Astrocyte (in vitro differentiated cells and primary cell): ENCODE results near the gene HOXA4. TPM values are rescaled to one million over a fixed set of nuclear protein-coding genes. Genes with fewer than 3 reads are reported as not detected.

Source experiments
- DNase-seq: peaks from one replicate; pipeline ENCODE4 v3.0.0-alpha.2; 2010; ENCODE audit warnings: low read depth
- FAIRE-seq: peaks from 2 replicates; lab custom pipeline; 2011; peaks lifted over from hg19 to GRCh38; lab: Jason Lieb, UNC
- H2AFZ ChIP-seq: 2 replicates; pipeline ENCODE4 v1.6.0; 2012; ENCODE audit warnings: low read depth, low read length, inconsistent platforms
- H3K27ac ChIP-seq: 2 replicates; pipeline ENCODE4 v1.5.1; 2011; ENCODE audit warnings: low read depth, low read length, inconsistent platforms
- H3K27me3 ChIP-seq: 2 replicates; pipeline ENCODE4 v1.6.0; 2011; ENCODE audit warnings: low read length, inconsistent platforms; ENCODE audit not compliant: insufficient read depth
- H3K36me3 ChIP-seq: 2 replicates; pipeline ENCODE4 v1.5.1; 2011; ENCODE audit warnings: low read length, inconsistent platforms; ENCODE audit not compliant: insufficient read depth
- H3K4me1 ChIP-seq: 2 replicates; pipeline ENCODE4 v1.5.1; 2011; ENCODE audit warnings: low read length, inconsistent platforms; ENCODE audit not compliant: insufficient read depth
- H3K4me2 ChIP-seq: 2 replicates; pipeline ENCODE4 v1.6.0; 2012; ENCODE audit warnings: low read length, inconsistent platforms
- H3K4me3 ChIP-seq: 2 replicates; pipeline ENCODE4 v1.5.1; 2011; ENCODE audit warnings: low read depth, mild to moderate bottlenecking, low read length, inconsistent platforms; ENCODE audit not compliant: insufficient read depth
- H3K79me2 ChIP-seq: 2 replicates; pipeline ENCODE4 v1.6.0; 2012; ENCODE audit warnings: mild to moderate bottlenecking, low read length, inconsistent platforms; ENCODE audit not compliant: insufficient read depth
- H3K9ac ChIP-seq: 2 replicates; pipeline ENCODE4 v1.6.0; 2012; ENCODE audit warnings: mild to moderate bottlenecking, low read length, inconsistent platforms
- H3K9me3 ChIP-seq: 2 replicates; pipeline ENCODE4 v1.5.1; 2012; ENCODE audit warnings: low read depth, mild to moderate bottlenecking, low read length, inconsistent platforms; ENCODE audit not compliant: insufficient read depth
- H4K20me1 ChIP-seq: 2 replicates; pipeline ENCODE4 v1.6.0; 2012; ENCODE audit warnings: low read length, inconsistent platforms; ENCODE audit not compliant: insufficient read depth
- H3K27ac Mint-ChIP-seq: one replicate; pipeline ENCODE4 v1.8.0; 2021; ENCODE audit warnings: mild to moderate bottlenecking, mixed read lengths; ENCODE audit not compliant: unreplicated experiment
- H3K27me3 Mint-ChIP-seq: one replicate; pipeline ENCODE4 v1.8.0; 2021; ENCODE audit warnings: low read depth, mixed read lengths; ENCODE audit not compliant: unreplicated experiment
- H3K36me3 Mint-ChIP-seq: one replicate; pipeline ENCODE4 v1.8.0; 2021; ENCODE audit warnings: low read depth, mixed read lengths; ENCODE audit not compliant: unreplicated experiment
- H3K4me1 Mint-ChIP-seq: one replicate; pipeline ENCODE4 v1.8.0; 2021; ENCODE audit warnings: low read depth, mixed read lengths; ENCODE audit not compliant: unreplicated experiment
- H3K4me3 Mint-ChIP-seq: one replicate; pipeline ENCODE4 v1.8.0; 2021; ENCODE audit warnings: mild to moderate bottlenecking, moderate library complexity, mixed read lengths; ENCODE audit not compliant: unreplicated experiment
- H3K9me3 Mint-ChIP-seq: one replicate; pipeline ENCODE4 v1.8.0; 2021; ENCODE audit warnings: mild to moderate bottlenecking, mixed read lengths; ENCODE audit not compliant: unreplicated experiment
- CTCF ChIP-seq: IDR thresholded peaks from 2 replicates; pipeline ENCODE4 v1.5.1; 2011; ENCODE audit warnings: low read depth, mild to moderate bottlenecking, inconsistent platforms, low read length, moderate library complexity; ENCODE audit not compliant: insufficient read depth
- EZH2 ChIP-seq: IDR thresholded peaks from 2 replicates; pipeline ENCODE4 v1.6.1; 2012; ENCODE audit warnings: mild to moderate bottlenecking, low read length, inconsistent platforms; ENCODE audit not compliant: insufficient read depth
- total RNA-seq: library from RNA; stranded (reverse); gene quantifications from 2 replicates; pipeline ENCODE4 v1.2.1, GENCODE V29; 2021

The HOXA4 gene
- total RNA-seq, 1 donor from 2014 or later, result not detected

GRCh38 chr7:27116962-27117886, 13.3 kb downstream of the HOXA4 start:
- Mint-ChIP-seq H3K27ac (no peak overlapping the region), H3K36me3 (no peaks in the 10 kb centered on the region), H3K27me3 (peaks cover 91% of the 10 kb centered on the region), H3K4me3 (no peak overlapping the region), H3K4me1 (peaks cover 2% of the 10 kb centered on the region), H3K9me3 (peaks cover 30% of the 10 kb centered on the region)
- Histone ChIP-seq H3K9me3 (no peaks in the 10 kb centered on the region), H3K79me2 (peaks cover 74% of the 10 kb centered on the region), H4K20me1 (peaks cover 4% of the 10 kb centered on the region), H3K9ac (peak overlapping the region; percentile 87), H2AFZ (no peak overlapping the region), H3K36me3 (no peaks in the 10 kb centered on the region), H3K27me3 (peaks cover 67% of the 10 kb centered on the region), H3K27ac (peak overlapping the region; percentile 83), H3K4me3 (peak overlapping the region; percentile 69), H3K4me1 (no peaks in the 10 kb centered on the region), H3K4me2 (peak overlapping the region; percentile 82)
- TF ChIP-seq CTCF (no peak), EZH2 (no peak)
- peak; percentile 9 for DNase-seq
- FAIRE-seq, result no peak

- Histone ChIP-seq H3K4me2 (peak overlapping the region; percentile 82), H3K9me3 (no peaks in the 10 kb centered on the region), H3K36me3 (no peaks in the 10 kb centered on the region), H3K9ac (peak overlapping the region; percentile 87), H3K4me3 (peak overlapping the region; percentile 69), H3K79me2 (peaks cover 74% of the 10 kb centered on the region), H3K4me1 (no peaks in the 10 kb centered on the region), H2AFZ (no peak overlapping the region), H4K20me1 (peaks cover 4% of the 10 kb centered on the region), H3K27me3 (peaks cover 61% of the 10 kb centered on the region), H3K27ac (peak overlapping the region; percentile 83)
- no peaks in the 10 kb centered on the region for H3K36me3 Mint-ChIP-seq
- FAIRE-seq, result no peak
- H3K27ac Mint-ChIP-seq, result no peak overlapping the region
- no peak for TF ChIP-seq CTCF
- TF ChIP-seq EZH2, result peak; percentile 49
- H3K4me3 Mint-ChIP-seq, result no peak overlapping the region
- peaks cover 91% of the 10 kb centered on the region for H3K27me3 Mint-ChIP-seq
- peak; percentile 10 for DNase-seq
- peaks cover 22% of the 10 kb centered on the region for H3K9me3 Mint-ChIP-seq
- peaks cover 2% of the 10 kb centered on the region for H3K4me1 Mint-ChIP-seq
Observed at GRCh38 chr7:27116031-27116961, 14.3 kb downstream of the HOXA4 start.
